GM12874 (cell line): Measurements from ENCODE around the gene ZNF385D.

Source experiments
- CTCF ChIP-seq: IDR thresholded peaks from 2 replicates; pipeline ENCODE4 v1.5.1; 2011; ENCODE audit warnings: low read depth, mild to moderate bottlenecking, control low read depth, low read length, moderate library complexity; ENCODE audit not compliant: insufficient read depth

ZNF385D gene

GRCh38 chr3:21654241-21654640, 96.8 kb downstream of the ZNF385D start:
- TF ChIP-seq CTCF, result no peak

GRCh38 chr3:21649519-21649918, 101.5 kb downstream of the ZNF385D start:
- TF ChIP-seq CTCF, result no peak

- no peak for TF ChIP-seq CTCF
These were observed 103.0 kb downstream of the ZNF385D start for GRCh38 chr3:21647961-21648360.

- no peak for TF ChIP-seq CTCF
These were observed 105.7 kb downstream of the ZNF385D start for GRCh38 chr3:21645121-21645897.

GRCh38 chr3:21644268-21644667, 106.7 kb downstream of the ZNF385D start:
- no peak for TF ChIP-seq CTCF

- no peak for TF ChIP-seq CTCF
These were observed 107.3 kb downstream of the ZNF385D start for GRCh38 chr3:21643752-21644151.

GRCh38 chr3:21642433-21642832, 108.6 kb downstream of the ZNF385D start:
- no peak for TF ChIP-seq CTCF

- no peak for TF ChIP-seq CTCF
These were observed 109.1 kb downstream of the ZNF385D start for GRCh38 chr3:21641959-21642358.
